ENCODE data around the gene SLC9A9.

DNA sequence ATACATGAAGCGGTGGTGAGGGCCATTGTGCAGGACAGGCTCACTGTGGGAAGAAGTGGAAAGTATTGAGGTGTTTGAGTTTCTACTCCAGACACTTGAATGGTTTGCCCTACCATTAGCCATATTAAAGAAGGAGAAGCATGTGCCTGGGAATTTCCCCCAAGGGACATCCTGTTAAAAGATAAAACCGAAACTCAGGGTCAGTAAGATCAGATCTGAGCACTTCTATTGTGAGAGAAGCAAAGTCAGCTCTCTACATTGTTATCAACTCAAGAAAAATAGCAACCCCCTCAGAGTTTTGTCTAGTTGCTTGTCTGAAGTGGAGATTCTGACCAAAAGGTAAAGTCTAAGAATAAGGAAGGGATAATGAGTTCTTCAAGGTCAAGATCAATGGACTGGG lies 458.9 kb downstream of the SLC9A9 start:
- TF ChIP-seq, protein P1, sequence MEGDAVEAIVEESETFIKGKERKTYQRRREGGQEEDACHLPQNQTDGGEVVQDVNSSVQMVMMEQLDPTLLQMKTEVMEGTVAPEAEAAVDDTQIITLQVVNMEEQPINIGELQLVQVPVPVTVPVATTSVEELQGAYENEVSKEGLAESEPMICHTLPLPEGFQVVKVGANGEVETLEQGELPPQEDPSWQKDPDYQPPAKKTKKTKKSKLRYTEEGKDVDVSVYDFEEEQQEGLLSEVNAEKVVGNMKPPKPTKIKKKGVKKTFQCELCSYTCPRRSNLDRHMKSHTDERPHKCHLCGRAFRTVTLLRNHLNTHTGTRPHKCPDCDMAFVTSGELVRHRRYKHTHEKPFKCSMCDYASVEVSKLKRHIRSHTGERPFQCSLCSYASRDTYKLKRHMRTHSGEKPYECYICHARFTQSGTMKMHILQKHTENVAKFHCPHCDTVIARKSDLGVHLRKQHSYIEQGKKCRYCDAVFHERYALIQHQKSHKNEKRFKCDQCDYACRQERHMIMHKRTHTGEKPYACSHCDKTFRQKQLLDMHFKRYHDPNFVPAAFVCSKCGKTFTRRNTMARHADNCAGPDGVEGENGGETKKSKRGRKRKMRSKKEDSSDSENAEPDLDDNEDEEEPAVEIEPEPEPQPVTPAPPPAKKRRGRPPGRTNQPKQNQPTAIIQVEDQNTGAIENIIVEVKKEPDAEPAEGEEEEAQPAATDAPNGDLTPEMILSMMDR (IDR thresholded peaks at IDR 0.05; ENCODE audit: insufficient read depth, low read length): no peak
- TF ChIP-seq GABPA (IDR thresholded peaks at IDR 0.05; ENCODE audit: low read depth): no peak
- no peak for TF ChIP-seq POLR2AphosphoS5 (IDR thresholded peaks at IDR 0.05; ENCODE audit: low read depth)
- TF ChIP-seq, protein P2, sequence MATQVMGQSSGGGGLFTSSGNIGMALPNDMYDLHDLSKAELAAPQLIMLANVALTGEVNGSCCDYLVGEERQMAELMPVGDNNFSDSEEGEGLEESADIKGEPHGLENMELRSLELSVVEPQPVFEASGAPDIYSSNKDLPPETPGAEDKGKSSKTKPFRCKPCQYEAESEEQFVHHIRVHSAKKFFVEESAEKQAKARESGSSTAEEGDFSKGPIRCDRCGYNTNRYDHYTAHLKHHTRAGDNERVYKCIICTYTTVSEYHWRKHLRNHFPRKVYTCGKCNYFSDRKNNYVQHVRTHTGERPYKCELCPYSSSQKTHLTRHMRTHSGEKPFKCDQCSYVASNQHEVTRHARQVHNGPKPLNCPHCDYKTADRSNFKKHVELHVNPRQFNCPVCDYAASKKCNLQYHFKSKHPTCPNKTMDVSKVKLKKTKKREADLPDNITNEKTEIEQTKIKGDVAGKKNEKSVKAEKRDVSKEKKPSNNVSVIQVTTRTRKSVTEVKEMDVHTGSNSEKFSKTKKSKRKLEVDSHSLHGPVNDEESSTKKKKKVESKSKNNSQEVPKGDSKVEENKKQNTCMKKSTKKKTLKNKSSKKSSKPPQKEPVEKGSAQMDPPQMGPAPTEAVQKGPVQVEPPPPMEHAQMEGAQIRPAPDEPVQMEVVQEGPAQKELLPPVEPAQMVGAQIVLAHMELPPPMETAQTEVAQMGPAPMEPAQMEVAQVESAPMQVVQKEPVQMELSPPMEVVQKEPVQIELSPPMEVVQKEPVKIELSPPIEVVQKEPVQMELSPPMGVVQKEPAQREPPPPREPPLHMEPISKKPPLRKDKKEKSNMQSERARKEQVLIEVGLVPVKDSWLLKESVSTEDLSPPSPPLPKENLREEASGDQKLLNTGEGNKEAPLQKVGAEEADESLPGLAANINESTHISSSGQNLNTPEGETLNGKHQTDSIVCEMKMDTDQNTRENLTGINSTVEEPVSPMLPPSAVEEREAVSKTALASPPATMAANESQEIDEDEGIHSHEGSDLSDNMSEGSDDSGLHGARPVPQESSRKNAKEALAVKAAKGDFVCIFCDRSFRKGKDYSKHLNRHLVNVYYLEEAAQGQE (IDR thresholded peaks at IDR 0.05; ENCODE audit: insufficient replicate concordance, low read depth): no peak

Measured in HL-60 (cell line).